GM18505 (cell line): ENCODE data around the gene PLCD3.

Experiments used
- ATAC-seq: cut with Tn5 transposase; IDR thresholded peaks from one replicate; pipeline ENCODE4 v1.9.1; 2021; ENCODE audit not compliant: unreplicated experiment
- POLR2A ChIP-seq: IDR thresholded peaks from 4 replicates; pipeline ENCODE4 v1.6.1; 2011; ENCODE audit warnings: borderline replicate concordance; ENCODE audit not compliant: insufficient read depth, insufficient read length; ENCODE audit errors: extremely low read depth

Gene PLCD3

DNA sequence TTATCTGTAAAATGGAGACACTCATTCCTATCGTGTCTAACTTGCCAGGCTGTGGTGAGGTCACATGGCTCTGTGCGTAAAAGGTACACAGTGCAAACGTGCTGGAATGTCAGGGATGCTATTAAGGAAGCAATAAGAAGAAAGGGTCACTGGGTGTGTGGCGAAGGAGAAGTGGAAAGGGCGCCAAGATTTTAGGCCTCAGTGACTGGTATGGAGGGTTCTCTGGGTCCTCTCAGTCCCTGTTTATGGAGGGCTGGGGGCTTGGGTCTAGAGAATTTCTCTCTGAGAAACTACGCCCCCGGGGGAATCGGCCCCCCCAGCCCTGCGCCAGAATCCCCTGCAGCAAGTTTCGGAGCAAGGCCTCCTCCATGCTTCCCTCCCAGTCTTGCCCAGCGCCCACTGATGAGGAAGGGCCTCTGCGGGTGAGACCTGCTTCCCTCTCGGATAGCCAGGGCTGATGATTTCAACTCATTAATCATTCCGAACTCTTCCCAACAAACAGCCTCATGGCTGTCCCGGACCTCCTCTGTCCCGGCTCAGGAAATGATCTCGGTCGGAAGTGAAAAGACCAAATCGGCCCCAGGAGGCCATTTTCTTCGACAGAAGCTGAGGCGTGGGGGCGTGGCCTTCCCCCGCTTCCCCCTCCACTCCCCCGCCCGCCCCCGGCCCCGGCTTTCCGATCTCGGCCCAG is 14.7 kb upstream of the PLCD3 start:
- peak; percentile 60 for TF ChIP-seq POLR2A
- ATAC-seq = peak; percentile 1

DNA sequence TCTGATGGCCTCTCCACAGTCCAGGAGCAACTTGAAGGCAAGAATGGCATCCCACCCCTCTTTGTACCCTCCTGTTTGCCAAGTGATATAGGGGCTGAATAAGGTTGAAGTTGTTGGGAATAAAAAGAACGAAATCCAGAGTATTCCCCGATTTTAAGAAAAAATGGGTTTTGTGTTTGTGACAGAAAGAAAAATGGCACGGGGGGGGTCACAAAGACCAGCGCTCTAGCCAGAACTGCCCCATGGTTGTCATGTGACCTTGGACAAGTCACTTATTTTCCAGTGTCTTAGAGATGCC is 14.2 kb upstream of the PLCD3 start:
- TF ChIP-seq POLR2A = no peak
- no peak for ATAC-seq

DNA sequence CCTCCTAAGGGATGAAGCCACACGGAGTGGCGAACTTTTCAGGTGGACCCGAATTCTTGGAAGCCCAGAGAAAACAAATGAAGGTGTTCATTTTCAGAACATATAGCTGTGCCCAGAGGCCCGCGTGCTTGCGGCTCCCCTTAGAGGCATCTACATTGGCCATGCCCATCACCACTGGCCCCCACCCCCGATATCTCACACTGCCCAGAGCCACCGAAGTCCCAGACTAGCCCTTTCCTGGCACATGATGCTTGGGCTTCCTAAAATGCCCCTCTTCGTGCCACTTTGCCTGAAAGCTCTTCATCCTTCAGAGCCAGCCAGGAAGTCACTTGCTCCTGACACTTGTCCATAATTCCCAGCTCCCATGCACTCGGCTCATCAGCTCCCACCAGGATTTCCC is 13.9 kb upstream of the PLCD3 start:
- no peak for TF ChIP-seq POLR2A
- no peak for ATAC-seq

DNA sequence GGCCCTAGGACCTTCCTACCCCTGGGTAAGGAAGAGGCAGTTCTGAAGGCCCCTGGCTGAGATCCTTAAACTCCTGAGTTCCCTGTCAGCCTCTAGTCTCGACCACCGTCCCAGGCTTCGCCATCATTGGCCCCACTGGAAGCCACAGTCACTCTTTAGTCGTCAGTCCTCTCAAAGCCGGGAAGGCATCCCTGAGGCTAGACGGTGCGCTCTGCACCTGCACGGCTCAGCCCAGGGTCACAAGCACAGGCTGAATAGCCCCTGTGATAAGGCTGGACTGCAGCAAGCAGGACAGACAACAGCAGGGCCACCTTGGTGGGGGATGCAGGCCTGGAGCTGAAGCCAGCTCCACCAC is 12.7 kb upstream of the PLCD3 start:
- TF ChIP-seq POLR2A = no peak
- ATAC-seq = no peak

DNA sequence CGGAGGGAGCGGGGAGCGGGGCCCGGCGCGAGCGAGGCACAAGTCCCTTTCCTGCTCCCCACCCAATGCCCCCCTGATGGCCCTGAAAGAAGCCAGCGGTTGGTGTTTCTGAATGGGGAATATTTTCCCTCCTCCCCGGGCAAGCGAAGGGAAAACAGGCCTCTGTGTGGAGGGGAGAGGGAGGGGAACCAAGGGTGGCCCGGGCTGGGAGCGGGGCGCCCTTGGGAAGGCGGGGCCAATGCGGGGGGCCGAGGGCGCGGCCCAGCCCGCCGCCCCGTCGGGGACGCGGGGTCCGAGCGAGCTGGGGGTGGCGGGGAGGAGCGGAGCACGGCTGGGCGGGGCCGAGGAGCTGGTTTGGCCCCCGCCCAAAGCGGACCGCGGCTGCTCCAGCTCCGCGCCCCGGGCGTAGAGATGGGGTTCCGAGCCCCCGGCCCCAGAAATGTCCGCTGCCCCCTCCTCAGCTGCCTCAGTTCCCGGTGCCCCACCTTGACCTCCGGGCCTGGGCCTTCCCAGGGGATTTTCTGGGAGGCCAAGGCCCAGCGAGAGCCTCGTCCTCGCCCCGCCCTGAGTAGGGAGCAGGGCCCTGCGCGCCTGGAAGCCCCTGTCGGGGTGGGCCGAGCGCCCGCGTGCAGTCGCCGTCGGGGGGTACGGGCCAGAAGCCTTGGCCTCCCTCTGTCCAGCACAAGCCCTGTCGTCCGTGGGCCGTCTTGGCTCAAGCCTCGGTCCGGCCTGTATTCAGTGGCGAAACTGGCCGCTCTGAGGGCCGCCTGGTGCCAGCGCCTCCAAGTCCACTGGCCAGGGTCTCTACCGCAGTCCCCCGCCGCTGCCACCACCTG is 12.1 kb upstream of the PLCD3 start:
- ATAC-seq = no peak
- TF ChIP-seq POLR2A = no peak

DNA sequence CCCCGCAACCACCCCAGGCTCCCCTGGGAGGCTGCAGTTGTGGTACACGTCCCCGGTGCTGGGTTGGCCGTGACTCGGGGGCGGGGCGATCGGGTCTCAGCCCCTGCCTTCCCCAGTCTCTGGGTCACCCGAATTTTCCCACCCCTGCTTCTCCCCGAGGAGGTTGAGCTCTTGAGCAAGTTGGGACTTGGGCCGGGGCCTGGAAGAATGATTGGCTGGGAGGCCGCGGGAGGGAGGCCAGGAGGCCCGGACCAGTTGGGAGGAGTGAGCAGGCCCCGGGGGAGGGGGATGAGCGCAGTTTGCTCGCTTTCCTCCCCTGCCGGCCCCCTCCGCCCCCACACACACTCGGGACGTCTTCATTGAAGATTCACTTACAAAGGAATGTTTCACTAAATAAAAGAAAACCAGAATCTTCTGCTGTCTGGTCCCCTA is 11.5 kb upstream of the PLCD3 start:
- no peak for ATAC-seq
- TF ChIP-seq POLR2A = peak; percentile 1

DNA sequence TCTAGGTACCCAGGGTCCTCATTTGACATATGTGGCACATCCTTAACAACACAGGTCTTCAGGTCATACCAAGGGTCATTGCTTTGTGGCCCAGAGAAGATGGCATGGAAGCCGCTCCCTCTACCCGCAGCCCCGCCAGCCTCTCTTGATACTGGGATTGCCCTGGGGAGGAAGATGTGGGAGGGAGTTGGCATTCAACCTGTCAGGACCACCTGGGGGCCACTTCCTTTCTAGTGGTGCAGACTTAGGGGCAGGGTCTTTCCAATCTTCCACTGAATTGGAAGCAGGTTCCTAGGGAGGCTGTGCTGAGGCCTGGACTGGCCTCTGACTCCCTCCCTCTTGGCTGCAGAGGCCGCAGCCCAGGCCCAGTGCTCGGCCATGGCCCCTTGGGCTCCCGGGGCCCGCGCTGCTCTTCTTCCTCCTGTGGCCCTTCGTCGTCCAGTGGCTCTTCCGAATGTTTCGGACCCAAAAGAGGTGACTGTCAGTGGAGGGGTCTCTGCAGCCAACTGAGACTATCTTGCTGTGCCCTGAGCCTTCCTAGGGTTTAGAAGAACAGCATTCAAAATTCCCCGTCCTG is 10.9 kb upstream of the PLCD3 start:
- no peak for TF ChIP-seq POLR2A
- ATAC-seq = no peak

DNA sequence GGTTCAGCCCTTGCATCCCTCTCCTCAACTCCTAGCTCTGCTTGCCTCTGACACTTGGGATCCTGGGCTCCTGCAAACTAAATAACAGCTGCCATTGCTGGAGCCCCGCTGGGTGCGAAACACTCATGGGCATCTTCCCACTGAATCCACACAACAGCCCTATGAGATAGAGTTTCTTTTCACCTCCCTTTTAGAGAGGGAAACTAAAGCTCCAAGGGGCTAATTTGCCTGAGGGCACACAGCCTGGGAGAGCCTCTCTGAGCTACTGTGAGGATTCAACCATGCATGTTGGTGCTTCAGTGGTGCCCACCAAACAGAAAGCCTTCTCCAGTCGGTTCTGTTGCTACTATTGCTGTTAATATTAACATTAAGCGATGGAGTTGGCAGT is 7.2 kb upstream of the PLCD3 start:
- no peak for TF ChIP-seq POLR2A
- ATAC-seq = no peak

DNA sequence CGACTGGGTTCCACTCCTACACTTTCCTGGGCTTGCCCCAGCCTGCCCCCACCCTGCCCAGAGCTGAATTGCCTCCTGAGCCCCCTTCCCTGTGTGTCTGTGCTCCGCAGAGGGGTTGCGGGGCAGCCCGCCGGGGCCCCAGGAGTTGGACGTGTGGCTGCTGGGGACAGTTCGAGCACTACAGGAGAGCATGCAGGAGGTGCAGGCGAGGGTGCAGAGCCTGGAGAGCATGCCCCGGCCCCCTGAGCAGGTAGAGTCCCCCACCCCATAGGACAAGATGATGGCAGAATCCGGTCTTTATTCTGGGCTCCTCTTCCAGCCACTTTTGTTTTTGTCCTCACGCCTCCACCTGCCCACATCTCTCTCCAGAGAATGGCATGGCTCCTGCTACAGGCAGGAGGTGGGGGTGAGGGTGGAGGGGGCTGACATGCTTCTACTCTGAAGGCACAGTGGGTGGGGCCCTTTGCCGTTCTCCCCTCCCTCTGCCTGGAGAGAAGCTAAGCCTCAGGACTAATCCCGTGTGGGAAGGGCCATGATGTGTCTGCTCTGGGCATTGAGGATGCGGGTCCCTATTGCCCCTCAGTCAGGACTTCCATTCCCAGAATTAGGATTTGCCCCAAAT is 6.7 kb upstream of the PLCD3 start:
- ATAC-seq = no peak
- TF ChIP-seq POLR2A = no peak

DNA sequence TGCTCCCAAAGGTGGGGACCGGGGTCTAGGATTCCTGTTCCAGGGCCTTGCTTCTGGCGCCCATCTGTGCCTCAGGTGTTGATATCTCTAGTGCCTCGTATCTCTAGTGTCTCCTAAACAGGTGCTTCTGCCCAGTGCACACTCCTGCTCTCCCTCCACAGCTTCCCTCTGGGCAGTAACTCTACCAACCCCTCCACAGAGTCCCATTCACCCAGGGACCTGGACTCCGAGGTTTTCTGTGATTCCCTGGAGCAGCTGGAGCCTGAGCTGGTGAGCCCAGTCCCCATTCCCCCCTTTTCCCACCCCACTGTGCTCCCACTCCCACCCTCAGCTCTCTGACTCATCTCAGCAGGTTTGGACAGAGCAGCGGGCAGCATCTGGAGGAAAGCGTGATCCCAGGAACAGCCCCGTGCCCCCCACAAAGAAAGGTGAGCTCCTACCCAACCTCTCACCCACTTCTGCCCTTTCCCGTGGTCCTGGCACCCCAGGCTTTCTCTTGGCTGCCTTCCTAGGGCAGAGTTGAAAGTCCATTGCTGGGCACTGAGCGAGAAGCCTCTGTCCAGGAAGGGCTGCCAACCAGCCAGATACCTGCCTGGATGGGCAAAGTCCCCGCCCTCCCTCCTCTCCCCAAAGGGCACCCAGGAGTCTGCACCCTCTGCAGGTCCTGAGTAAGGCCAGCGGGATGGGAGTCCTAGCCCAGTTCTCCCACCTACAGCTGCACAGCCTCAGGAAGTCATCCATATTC is 5.4 kb upstream of the PLCD3 start:
- TF ChIP-seq POLR2A = no peak
- no peak for ATAC-seq

DNA sequence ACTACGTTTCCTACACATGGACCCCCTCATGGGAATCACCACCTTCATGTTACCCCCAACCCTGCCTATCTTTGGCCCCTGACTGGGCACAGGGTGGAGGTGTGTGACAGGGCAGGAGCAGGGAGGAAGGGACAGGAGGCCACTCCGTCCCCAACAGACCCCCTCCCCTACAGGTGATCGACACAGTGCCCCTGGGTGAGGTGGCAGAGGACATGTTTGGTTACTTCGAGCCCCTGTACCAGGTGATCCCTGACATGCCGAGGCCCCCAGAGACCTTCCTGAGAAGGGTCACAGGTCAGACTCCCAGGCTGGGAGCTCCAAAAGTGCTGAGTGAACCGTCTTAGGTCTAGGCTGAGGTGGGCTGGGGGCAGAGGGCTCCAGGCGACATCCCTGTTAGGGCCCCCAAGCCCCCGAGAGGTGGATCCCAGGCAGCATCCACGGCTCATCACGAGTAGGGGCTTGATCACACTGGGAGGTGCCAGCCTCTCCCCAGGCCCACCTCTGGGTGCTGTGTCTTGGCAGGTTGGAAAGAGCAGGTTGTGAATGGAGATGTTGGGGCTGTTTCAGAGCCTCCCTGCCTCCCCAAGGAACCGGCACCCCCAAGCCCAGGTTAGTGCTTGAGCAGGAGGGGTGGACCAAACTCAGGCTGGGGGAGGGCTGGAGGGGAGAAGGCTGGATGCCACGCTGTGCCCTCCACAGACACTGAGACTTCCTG is 4.7 kb upstream of the PLCD3 start:
- TF ChIP-seq POLR2A = no peak
- ATAC-seq = no peak

DNA sequence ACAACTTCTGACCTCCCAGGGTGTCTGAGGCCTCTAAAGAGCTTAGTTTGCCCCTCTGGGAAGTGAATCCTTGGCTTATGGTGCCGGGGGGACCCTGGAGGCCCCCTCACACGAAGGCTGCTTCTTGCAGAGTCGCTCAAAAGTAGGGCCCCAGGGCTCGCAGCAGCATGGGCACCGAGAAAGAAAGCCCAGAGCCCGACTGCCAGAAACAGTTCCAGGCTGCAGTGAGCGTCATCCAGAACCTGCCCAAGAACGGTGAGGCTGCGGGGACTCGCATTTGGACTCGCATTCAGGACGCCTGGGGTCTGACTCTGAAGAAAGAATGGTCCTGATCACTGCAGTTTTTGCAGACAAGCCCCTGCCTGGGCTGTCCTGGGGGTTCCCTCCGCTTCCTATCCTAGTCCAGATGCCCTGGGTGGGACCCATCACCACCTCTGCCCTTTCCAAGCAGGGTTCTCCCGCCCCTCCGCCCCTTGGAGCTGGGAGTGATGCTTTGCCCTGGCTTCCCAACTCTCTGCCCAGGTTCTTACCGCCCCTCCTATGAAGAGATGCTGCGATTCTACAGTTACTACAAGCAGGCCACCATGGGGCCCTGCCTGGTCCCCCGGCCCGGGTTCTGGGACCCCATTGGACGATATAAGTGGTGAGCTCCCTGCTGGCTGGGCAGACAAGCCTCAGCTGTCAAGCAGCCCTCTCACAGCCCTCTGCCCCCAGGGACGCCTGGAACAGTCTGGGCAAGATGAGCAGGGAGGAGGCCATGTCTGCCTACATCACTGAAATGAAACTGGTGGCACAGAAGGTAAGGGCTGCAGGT is 3.9 kb upstream of the PLCD3 start:
- no peak for TF ChIP-seq POLR2A

More for the DNA sequence above, 3.9 kb upstream of the PLCD3 start:
- no peak for ATAC-seq
